Central memory CD4-positive, alpha-beta T cell (primary cell): ENCODE results near the gene WIZ.
A peak's percentile ranks its signal among the peaks of the same experiment; 100 is the strongest.
"Not testable (repeated sequence)": the region's sequence is repeated elsewhere in the genome, so short reads cannot be mapped to it uniquely, and the experiment has no call there.

ENCODE experiments used
- DNase-seq: peaks from one replicate; pipeline ENCODE4 v3.0.0; 2022

The WIZ gene

GRCh38 chr19:15427991-15428471, 21.7 kb downstream of the WIZ start:
- no peak for DNase-seq

GRCh38 chr19:15427350-15427700, 22.4 kb downstream of the WIZ start:
- DNase-seq, result no peak

- no peak for DNase-seq
These were observed 23.0 kb downstream of the WIZ start for GRCh38 chr19:15426485-15427349.

GRCh38 chr19:15425321-15425950, 24.3 kb downstream of the WIZ start:
- DNase-seq, result no peak

- DNase-seq, result no peak
These were observed 25.0 kb downstream of the WIZ start for GRCh38 chr19:15424692-15425272.

GRCh38 chr19:15424121-15424520, 25.6 kb downstream of the WIZ start:
- DNase-seq, result no peak

GRCh38 chr19:15423130-15423529, 26.6 kb downstream of the WIZ start:
- no peak for DNase-seq

- DNase-seq, result no peak
These were observed 27.3 kb downstream of the WIZ start for GRCh38 chr19:15422296-15423075.

GRCh38 chr19:15421721-15422260, 28.0 kb downstream of the WIZ start:
- no peak for DNase-seq

- DNase-seq, result no peak
These were observed 28.5 kb downstream of the WIZ start for GRCh38 chr19:15421136-15421695.

- DNase-seq, result no peak
These were observed 30.2 kb downstream of the WIZ start for GRCh38 chr19:15419413-15420025.

GRCh38 chr19:15418579-15419412, 31.0 kb downstream of the WIZ start, which contains the start of gene AKAP8L:
AKAP8L (minus strand) TSS chr19:15418988; CDS start chr19:15418923, 65 bp downstream.
- DNase-seq, result peak; percentile 99

- DNase-seq, result no peak
These were observed 31.6 kb downstream of the WIZ start for GRCh38 chr19:15418231-15418578.

- DNase-seq, result no peak
These were observed 32.1 kb downstream of the WIZ start for GRCh38 chr19:15417699-15418098.

GRCh38 chr19:15412832-15413231, 36.9 kb downstream of the WIZ start:
- no peak for DNase-seq

GRCh38 chr19:15411351-15411750, 38.4 kb downstream of the WIZ start:
- DNase-seq, result not testable (repeated sequence)

- DNase-seq, result no peak
These were observed 45.0 kb downstream of the WIZ start for GRCh38 chr19:15404780-15405211.

- no peak for DNase-seq
These were observed 45.5 kb downstream of the WIZ start for GRCh38 chr19:15404097-15404779.

GRCh38 chr19:15403151-15403531, 46.6 kb downstream of the WIZ start:
- no peak for DNase-seq

- no peak for DNase-seq
These were observed 47.2 kb downstream of the WIZ start for GRCh38 chr19:15402411-15403150.
